ENCODE data around the gene FBXW8. TPM values are rescaled to one million over a fixed set of nuclear protein-coding genes. Genes with fewer than 3 reads are reported as not detected.

Gene FBXW8
- total and polyA plus RNA-seq, 2 experiments from 2014 or later: 17.0 to 20.6 TPM

DNA sequence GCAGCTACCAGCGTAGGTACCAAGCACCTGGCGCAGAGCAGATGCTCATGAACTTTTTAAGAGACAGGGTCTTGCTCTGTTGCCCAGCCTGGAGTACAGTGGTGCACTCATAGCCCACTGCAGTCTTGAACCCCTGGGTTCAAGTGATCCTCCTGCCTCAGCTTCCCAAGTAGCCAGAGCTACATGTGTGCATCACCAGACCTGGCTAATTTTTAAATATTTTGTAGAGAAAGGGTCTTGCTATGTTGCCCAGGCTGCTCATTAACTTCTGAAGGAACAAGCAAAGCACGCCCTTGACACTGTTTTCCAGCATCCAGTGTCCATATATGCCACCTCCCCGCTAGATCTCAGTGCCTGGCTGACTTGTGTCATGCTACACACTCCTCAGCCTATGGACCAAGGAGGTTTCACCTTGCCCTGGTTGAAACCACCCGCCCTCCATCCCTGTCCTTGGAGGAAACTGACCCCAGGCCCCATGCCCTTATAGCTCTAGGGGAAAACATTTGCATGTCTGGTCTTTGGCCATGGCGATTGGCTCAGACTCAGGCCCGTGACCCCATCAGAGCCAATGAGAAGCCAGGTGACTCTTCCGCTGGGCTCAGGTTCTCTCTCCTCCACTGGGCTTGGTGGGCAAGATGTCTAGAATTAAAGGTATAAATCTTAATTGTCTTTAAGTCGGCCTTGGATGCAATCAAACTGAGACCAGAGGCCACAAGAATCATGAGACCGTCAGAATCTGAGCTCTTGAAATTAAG is 162.2 kb downstream of the FBXW8 start:
- Histone ChIP-seq H3K27me3 (no peaks in the 10 kb centered on the region), H2AFZ (no peak overlapping the region), H3K4me3 (no peak overlapping the region), H3K4me1 (ENCODE audit: insufficient read depth) (no peaks in the 10 kb centered on the region), H3K36me3 (replicated peaks; ENCODE audit: insufficient read depth, low read depth) (no peaks in the 10 kb centered on the region), H3K4me2 (no peak overlapping the region), H4K20me1 (ENCODE audit: insufficient read depth, poor library complexity, severe bottlenecking) (no peaks in the 10 kb centered on the region), H3K79me2 (no peaks in the 10 kb centered on the region), H3K9me2 (replicated peaks; ENCODE audit: insufficient read depth) (no peaks in the 10 kb centered on the region), H3K27ac (no peak overlapping the region), H3K9me3 (ENCODE audit: low read depth) (no peaks in the 10 kb centered on the region)
- TF ChIP-seq EZH2phosphoT487 (IDR thresholded peaks at IDR 0.05; ENCODE audit: low read depth, severe bottlenecking, unreplicated experiment): no peak
- TF ChIP-seq, protein P1, sequence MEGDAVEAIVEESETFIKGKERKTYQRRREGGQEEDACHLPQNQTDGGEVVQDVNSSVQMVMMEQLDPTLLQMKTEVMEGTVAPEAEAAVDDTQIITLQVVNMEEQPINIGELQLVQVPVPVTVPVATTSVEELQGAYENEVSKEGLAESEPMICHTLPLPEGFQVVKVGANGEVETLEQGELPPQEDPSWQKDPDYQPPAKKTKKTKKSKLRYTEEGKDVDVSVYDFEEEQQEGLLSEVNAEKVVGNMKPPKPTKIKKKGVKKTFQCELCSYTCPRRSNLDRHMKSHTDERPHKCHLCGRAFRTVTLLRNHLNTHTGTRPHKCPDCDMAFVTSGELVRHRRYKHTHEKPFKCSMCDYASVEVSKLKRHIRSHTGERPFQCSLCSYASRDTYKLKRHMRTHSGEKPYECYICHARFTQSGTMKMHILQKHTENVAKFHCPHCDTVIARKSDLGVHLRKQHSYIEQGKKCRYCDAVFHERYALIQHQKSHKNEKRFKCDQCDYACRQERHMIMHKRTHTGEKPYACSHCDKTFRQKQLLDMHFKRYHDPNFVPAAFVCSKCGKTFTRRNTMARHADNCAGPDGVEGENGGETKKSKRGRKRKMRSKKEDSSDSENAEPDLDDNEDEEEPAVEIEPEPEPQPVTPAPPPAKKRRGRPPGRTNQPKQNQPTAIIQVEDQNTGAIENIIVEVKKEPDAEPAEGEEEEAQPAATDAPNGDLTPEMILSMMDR (IDR thresholded peaks at IDR 0.05; ENCODE audit: poor library complexity): no peak
- 90% methylated on average over 10 of the region's 10 CpGs for WGBS (ENCODE audit: low lambda C conversion rate, missing lambda C conversion rate)
- DNase-seq (ENCODE audit: low spot score): no peak

DNA sequence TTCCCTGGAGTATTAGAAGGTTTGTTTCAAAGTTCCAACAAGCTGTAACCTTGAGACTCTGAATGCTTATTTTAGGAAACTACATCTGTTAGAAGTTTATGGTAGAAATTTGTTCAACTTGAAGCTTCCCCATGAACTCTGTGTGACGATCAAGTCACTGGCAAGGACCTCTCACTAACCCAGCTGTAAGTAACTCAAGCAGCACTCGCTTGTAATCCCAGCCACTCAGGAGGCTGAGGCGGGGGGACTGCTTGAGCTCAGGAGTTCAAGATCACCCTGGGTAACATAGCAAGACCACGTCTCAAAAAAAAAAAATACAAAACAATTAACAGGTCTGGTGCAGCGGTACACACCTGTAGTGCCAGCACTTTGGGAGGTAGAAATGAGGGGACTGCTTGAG is 162.9 kb downstream of the FBXW8 start:
- Histone ChIP-seq H3K9me3 (ENCODE audit: low read depth) (no peaks in the 10 kb centered on the region), H3K9me2 (replicated peaks; ENCODE audit: insufficient read depth) (no peaks in the 10 kb centered on the region), H3K27ac (no peak overlapping the region), H3K4me3 (no peak overlapping the region), H3K4me1 (ENCODE audit: insufficient read depth) (no peaks in the 10 kb centered on the region), H2AFZ (no peak overlapping the region), H3K27me3 (no peaks in the 10 kb centered on the region), H3K36me3 (replicated peaks; ENCODE audit: insufficient read depth, low read depth) (no peaks in the 10 kb centered on the region), H3K79me2 (no peaks in the 10 kb centered on the region), H4K20me1 (ENCODE audit: insufficient read depth, poor library complexity, severe bottlenecking) (no peaks in the 10 kb centered on the region), H3K4me2 (no peak overlapping the region)
- WGBS (ENCODE audit: low lambda C conversion rate, missing lambda C conversion rate): 74% methylated on average over 5 of the region's 5 CpGs
- DNase-seq (ENCODE audit: low spot score): no peak
- TF ChIP-seq EZH2 (IDR thresholded peaks at IDR 0.05; ENCODE audit: borderline replicate concordance) (no peak), EZH2phosphoT487 (IDR thresholded peaks at IDR 0.05; ENCODE audit: low read depth, severe bottlenecking, unreplicated experiment) (no peak)
- TF ChIP-seq, protein P1 (IDR thresholded peaks at IDR 0.05; ENCODE audit: poor library complexity): no peak

DNA sequence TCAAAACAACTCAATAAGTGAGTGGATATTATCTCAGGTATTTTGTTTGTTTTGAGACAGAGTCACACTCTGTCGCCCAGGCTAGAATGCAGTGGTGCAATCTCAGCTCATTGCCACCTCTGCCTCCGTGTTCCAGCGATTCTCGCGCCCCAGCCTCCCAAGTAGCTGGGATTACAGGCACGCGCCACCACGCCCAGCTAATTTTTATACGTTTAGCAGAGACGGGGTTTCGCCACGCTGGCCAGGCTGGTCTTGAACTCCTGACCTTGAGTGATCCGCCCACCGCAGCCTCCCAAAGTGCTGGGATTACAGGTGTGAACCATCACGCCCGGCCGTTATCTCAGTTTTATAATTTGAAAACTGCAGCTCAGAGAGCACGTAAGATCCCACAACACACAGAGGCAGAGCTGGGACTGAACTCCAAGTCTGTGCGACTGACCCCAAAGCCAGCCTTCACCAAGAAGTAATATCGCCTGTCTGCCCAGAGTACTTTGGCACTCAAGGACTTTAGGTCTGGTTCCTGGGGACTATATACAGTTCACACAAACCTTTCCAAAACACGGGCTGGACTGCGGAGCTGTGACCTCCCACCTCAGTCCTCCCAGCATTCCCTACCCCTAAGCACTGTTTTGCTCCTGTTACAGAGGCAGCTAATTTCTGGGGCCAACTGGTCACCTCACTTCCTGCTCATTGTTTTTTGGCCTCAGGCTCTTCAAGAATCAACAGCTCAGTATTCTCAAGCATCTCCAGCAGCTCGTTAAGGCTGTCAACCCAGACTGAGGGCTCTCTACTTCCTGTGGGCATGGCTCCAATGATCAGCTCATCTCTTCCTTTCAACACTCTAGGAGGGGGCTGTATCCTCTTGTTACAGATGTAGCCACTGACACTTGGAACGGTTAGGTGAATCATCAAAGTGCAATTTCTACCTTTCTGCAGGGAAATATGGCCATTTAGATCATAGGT is 165.9 kb downstream of the FBXW8 start:
- no peak for TF ChIP-seq EZH2phosphoT487 (IDR thresholded peaks at IDR 0.05; ENCODE audit: low read depth, severe bottlenecking, unreplicated experiment)
- no peak for TF ChIP-seq EZH2 (IDR thresholded peaks at IDR 0.05; ENCODE audit: borderline replicate concordance)
- TF ChIP-seq, protein P1 (IDR thresholded peaks at IDR 0.05; ENCODE audit: poor library complexity): no peak
- Histone ChIP-seq H2AFZ (no peak overlapping the region), H3K27ac (no peak overlapping the region), H3K79me2 (no peaks in the 10 kb centered on the region), H3K9me3 (ENCODE audit: low read depth) (no peaks in the 10 kb centered on the region), H3K4me3 (no peak overlapping the region), H3K4me2 (no peak overlapping the region), H4K20me1 (ENCODE audit: insufficient read depth, poor library complexity, severe bottlenecking) (no peaks in the 10 kb centered on the region), H3K27me3 (no peaks in the 10 kb centered on the region), H3K36me3 (replicated peaks; ENCODE audit: insufficient read depth, low read depth) (no peaks in the 10 kb centered on the region), H3K9me2 (replicated peaks; ENCODE audit: insufficient read depth) (no peaks in the 10 kb centered on the region), H3K4me1 (ENCODE audit: insufficient read depth) (no peaks in the 10 kb centered on the region)
- DNase-seq (ENCODE audit: low spot score): no peak
- WGBS (ENCODE audit: low lambda C conversion rate, missing lambda C conversion rate): 82% methylated on average over 24 of the region's 24 CpGs
